Naive thymus-derived CD8-positive, alpha-beta T cell (primary cell): ENCODE results near the gene CSMD2. TPM values are rescaled to one million over a fixed set of nuclear protein-coding genes. Genes with fewer than 3 reads are reported as not detected.
"Not testable (repeated sequence)": the region's sequence is repeated elsewhere in the genome, so short reads cannot be mapped to it uniquely, and the experiment has no call there.

Experiments used
- ATAC-seq, 2 donors: fragments of 150-1000 bp; cut with Tn5 transposase in 1 of 2; sonication (Bioruptor Pico), chemical (Tn5 transposase) in 1 of 2; 1 replicate in 1 of 2; 2 replicates in 1 of 2; pipeline ENCODE4 v1.10.0; 2021; ENCODE audit warnings: mild to moderate bottlenecking in 2 of 2, moderate library complexity in 2 of 2
- POLR2A ChIA-PET: fragments of 350-600 bp; sonication (Branson Sonifier 250); formaldehyde crosslinking; loops from one replicate; lab custom pipeline; 2021; ENCODE audit warnings: antibody characterized with exemption; lab: Charles Lee
- DNase-seq, 10 donors: peaks; one replicate each; pipeline versions ENCODE4 v3.0.0 to v3.0.0-alpha.2; 2020 to 2022
- H3K27ac Mint-ChIP-seq, 10 donors: one replicate each; pipeline ENCODE4 v1.8.0; 2020 to 2022; ENCODE audit warnings: mild to moderate bottlenecking in 10 of 10, mixed read lengths in 10 of 10, moderate library complexity in 4 of 10, inconsistent platforms in 1 of 10
- H3K27me3 Mint-ChIP-seq, 5 donors: one replicate each; pipeline ENCODE4 v1.8.0; 2021 to 2022; ENCODE audit warnings: mixed read lengths in 5 of 5
- H3K36me3 Mint-ChIP-seq, 3 donors: one replicate each; pipeline ENCODE4 v1.8.0; 2020 to 2022; ENCODE audit warnings: mixed read lengths in 3 of 3, mild to moderate bottlenecking in 2 of 3, inconsistent platforms in 1 of 3
- H3K4me1 Mint-ChIP-seq, 4 donors: one replicate each; pipeline ENCODE4 v1.8.0; 2021 to 2022; ENCODE audit warnings: mixed read lengths in 4 of 4
- H3K4me3 Mint-ChIP-seq, 10 donors: one replicate each; pipeline ENCODE4 v1.8.0; 2020 to 2022; ENCODE audit warnings: mild to moderate bottlenecking in 10 of 10, mixed read lengths in 10 of 10, moderate library complexity in 6 of 10, inconsistent platforms in 1 of 10
- H3K9me3 Mint-ChIP-seq, 9 donors: one replicate each; pipeline ENCODE4 v1.8.0; 2020 to 2022; ENCODE audit warnings: mixed read lengths in 9 of 9, mild to moderate bottlenecking in 3 of 9, inconsistent platforms in 1 of 9, moderate library complexity in 1 of 9
- polyA plus RNA-seq, 3 donors: library from polyadenylated mRNA; unstranded; fragments of 300-500 nt; fragmentation: Illumina TruSeq; gene quantifications; one replicate each; pipeline ENCODE4 v1.2.3, GENCODE V29; 2021
- total RNA-seq, 8 experiments: library from RNA in 2 of 8; stranded (reverse) in 2 of 8; gene quantifications; one replicate each; pipeline ENCODE4 v1.2.3 and lab custom pipeline; 2021 to 2026

Gene CSMD2
- total and polyA plus RNA-seq, 5 experiments from 2014 or later = not detected

DNA sequence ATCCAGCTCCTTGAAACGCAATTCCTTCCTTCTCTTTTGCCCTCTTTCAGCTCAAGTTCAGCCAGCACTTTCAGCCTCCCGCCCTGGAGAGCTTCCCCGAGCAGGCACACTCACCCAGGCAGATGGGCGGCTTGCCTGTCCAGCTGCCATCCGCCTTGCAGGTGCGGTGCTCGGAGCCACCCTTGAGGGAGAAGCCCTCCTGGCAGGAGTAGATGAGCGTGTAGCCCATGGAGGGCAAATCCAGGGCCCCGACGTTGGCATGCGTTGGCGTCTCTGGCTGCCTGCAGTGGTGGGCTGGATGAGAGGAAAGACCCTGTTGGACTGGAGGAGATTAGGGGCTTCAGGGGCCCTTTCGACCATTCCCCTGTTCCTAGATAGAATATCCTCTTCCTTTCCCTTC lies 632.1 kb downstream of the CSMD2 start:
- Mint-ChIP-seq H3K4me3 (no peak overlapping the region), H3K27me3 (peaks cover 11 to 38% (median 32%) of the 10 kb centered on the region in 5 donors), H3K36me3 (no peaks in the 10 kb centered on the region), H3K9me3 (peaks cover 0 to 4% (median 0%) of the 10 kb centered on the region in 9 donors), H3K4me1 (no peaks in the 10 kb centered on the region), H3K27ac (no peak overlapping the region)
- DNase-seq (no peak), ATAC-seq (no peak)
- POLR2A ChIA-PET = no interaction called here

DNA sequence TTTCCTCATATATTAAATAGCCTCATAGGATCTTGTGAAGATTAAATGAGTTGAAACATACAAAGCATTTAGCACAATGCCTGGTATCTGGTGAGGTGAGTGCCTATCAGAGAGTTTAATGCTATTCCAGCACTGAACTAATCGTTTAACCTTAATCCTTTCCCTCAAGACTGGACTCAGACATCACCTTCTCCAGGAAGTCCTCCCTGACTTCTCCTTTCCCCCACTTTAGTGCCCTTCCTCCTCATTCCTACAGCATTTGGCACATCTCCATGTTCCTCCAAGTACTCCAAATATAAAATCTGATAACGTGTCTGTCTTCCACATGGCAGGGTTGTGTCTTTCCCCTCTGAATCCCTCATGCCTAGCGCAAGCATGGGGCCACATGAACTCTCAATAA lies 632.8 kb downstream of the CSMD2 start:
- POLR2A ChIA-PET = no interaction called here
- H3K4me1 Mint-ChIP-seq = no peaks in the 10 kb centered on the region
- H3K4me3 Mint-ChIP-seq = no peak overlapping the region
- no peak overlapping the region for H3K27ac Mint-ChIP-seq
- ATAC-seq (no peak), DNase-seq (no peak)
- H3K36me3 Mint-ChIP-seq = no peaks in the 10 kb centered on the region
- H3K9me3 Mint-ChIP-seq = peaks cover 0 to 4% (median 0%) of the 10 kb centered on the region in 9 donors
- H3K27me3 Mint-ChIP-seq = peaks cover 11 to 38% (median 33%) of the 10 kb centered on the region in 5 donors

DNA sequence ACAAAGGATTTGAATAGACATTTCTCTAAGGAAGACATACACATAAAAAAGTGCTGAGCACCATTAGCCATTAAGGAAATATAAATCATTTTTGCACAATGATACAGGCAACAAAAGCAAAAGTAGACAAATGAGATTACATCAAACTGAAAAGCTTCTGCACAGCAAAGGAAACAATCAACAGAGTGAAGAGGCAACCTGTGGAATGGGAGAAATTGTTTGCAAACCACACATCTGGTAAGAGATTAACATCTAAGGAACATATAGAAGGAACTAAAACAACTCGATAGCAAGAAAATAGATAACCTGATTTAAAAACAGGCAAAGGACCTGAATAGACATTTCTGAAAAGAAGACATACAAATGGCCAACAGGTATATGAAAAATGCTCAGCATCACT lies 635.1 kb downstream of the CSMD2 start:
- no peak overlapping the region for H3K4me3 Mint-ChIP-seq
- ATAC-seq (no peak), DNase-seq (no peak)
- no peak overlapping the region for H3K27ac Mint-ChIP-seq
- peaks cover 0 to 4% (median 0%) of the 10 kb centered on the region in 9 donors for H3K9me3 Mint-ChIP-seq
- POLR2A ChIA-PET = no interaction called here
- no peaks in the 10 kb centered on the region for H3K4me1 Mint-ChIP-seq
- no peaks in the 10 kb centered on the region for H3K36me3 Mint-ChIP-seq
- peaks cover 11 to 30% (median 25%) of the 10 kb centered on the region in 5 donors for H3K27me3 Mint-ChIP-seq

DNA sequence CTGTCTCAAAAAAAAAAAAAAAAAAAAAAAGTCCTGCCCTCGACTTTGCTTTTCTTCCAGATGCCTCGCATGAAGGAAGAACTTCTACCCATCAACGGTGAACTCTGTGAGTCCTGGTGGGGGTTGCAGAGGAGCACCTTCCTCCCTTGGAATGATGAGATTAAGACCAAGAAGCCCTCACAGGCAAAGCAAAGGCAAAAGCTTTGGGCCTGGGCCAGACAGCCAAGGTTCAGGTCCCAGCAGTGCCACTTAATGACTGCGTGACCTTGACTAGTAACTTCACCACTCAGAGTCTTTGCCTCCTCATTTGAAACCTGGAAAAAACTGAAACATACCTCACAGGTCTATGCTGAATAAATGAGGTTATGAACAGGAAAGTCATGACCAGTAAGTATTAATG lies 637.1 kb downstream of the CSMD2 start:
- H3K4me3 Mint-ChIP-seq = no peak overlapping the region
- DNase-seq (no peak), ATAC-seq (no peak)
- POLR2A ChIA-PET = no interaction called here
- no peak overlapping the region for H3K27ac Mint-ChIP-seq
- peaks cover 0 to 4% (median 0%) of the 10 kb centered on the region in 9 donors for H3K9me3 Mint-ChIP-seq
- no peaks in the 10 kb centered on the region for H3K4me1 Mint-ChIP-seq
- no peaks in the 10 kb centered on the region for H3K36me3 Mint-ChIP-seq
- H3K27me3 Mint-ChIP-seq = peaks cover 13 to 39% (median 27%) of the 10 kb centered on the region in 5 donors

DNA sequence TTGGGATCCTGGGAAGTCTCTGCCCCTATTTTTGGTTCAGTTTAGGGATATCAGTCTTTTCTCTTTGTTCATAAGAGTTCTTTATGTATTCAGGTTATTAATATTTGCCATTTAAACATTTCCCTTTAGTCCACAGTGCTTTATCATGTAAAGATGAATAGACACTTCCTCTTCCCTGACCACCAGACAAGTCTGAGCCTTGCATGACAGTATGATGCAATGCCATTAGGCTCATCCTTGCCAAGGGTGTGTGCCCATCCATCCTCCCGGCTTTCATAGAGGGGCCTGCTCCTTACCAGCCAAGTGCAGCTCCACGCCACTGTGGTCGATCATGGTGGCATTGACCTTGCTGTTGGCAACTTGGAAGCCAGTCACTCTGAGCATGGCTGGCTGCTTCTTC lies 640.4 kb downstream of the CSMD2 start:
- POLR2A ChIA-PET = no interaction called here
- H3K4me1 Mint-ChIP-seq = no peaks in the 10 kb centered on the region
- H3K27me3 Mint-ChIP-seq = peaks cover 12 to 48% (median 33%) of the 10 kb centered on the region in 5 donors
- no peak overlapping the region for H3K4me3 Mint-ChIP-seq
- DNase-seq = no peak
- no peaks in the 10 kb centered on the region for H3K9me3 Mint-ChIP-seq
- no peaks in the 10 kb centered on the region for H3K36me3 Mint-ChIP-seq
- no peak for ATAC-seq
- no peak overlapping the region for H3K27ac Mint-ChIP-seq

DNA sequence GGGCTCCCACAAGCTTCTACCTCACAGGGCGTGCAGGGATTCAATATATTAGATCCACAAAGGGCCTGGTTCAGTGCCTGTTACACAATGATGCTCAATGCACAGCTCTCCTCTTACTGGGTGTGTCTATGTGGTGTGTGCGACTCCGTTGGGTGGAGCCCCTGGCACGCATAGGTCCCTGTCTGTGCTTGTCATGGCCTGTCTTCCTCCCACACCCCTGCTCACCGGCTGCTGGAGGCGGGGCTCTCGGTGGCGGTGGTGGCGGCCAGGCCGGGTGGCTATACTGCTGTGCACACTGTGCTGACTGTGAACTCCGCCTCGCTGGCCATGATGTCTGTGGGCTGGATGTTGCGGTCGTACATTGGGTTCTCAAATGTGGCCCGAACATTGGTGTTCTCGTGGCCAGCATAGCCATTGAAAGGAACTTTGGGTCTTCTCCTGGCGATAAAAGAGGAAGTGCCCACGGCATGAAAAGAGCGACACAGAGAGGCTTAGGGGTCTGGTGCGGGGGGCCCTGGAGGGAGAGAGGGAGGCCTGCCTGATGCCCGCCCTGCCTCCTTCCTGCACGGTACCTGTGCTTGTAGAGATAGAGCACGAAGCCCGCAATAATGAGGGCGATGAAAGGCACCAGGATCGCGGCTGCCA lies 645.7 kb downstream of the CSMD2 start:
- POLR2A ChIA-PET = no interaction called here
- no peak overlapping the region for H3K27ac Mint-ChIP-seq
- DNase-seq (no peak), ATAC-seq (no peak)
- no peak overlapping the region for H3K4me3 Mint-ChIP-seq
- no peaks in the 10 kb centered on the region for H3K9me3 Mint-ChIP-seq
- peaks cover 9 to 49% (median 30%) of the 10 kb centered on the region in 5 donors for H3K27me3 Mint-ChIP-seq
- H3K4me1 Mint-ChIP-seq = no peaks in the 10 kb centered on the region
- H3K36me3 Mint-ChIP-seq = no peaks in the 10 kb centered on the region

DNA sequence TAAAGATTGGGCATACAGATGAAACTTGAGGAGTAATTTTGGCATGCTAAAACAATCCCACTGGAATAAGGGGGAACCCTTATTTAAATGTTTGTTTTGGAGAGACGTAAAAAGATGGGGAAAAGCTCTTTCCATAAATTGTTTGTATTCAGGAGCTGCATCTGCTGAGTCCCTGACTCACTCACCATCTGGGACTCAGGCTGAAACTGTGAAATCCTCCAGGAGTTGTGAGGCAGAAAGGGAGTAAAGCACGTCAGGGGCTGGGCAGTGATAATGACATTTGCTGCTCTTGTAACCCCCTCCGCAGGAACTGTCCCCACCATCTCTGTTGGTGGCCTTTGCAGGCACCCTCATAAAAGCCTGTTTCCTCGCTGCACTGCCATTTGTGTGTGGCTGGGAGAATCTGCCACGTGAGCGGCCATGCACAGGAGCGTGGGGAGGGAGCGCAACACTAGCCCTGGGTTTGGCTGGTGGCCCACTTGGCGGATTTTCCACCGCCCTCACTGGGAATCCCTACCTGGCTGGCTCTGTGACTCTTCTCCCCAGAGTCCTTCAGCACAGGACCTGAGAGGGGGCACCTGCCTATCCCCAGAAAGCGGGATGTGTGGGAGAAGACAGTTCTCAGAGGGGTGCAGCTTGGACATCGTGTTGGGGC lies 647.3 kb downstream of the CSMD2 start:
- Mint-ChIP-seq H3K4me1 (no peaks in the 10 kb centered on the region), H3K36me3 (no peaks in the 10 kb centered on the region), H3K27me3 (peaks cover 2 to 33% (median 23%) of the 10 kb centered on the region in 5 donors), H3K9me3 (no peaks in the 10 kb centered on the region), H3K27ac (no peak overlapping the region), H3K4me3 (no peak overlapping the region)
- POLR2A ChIA-PET = no interaction called here
- ATAC-seq (no peak), DNase-seq (no peak)

DNA sequence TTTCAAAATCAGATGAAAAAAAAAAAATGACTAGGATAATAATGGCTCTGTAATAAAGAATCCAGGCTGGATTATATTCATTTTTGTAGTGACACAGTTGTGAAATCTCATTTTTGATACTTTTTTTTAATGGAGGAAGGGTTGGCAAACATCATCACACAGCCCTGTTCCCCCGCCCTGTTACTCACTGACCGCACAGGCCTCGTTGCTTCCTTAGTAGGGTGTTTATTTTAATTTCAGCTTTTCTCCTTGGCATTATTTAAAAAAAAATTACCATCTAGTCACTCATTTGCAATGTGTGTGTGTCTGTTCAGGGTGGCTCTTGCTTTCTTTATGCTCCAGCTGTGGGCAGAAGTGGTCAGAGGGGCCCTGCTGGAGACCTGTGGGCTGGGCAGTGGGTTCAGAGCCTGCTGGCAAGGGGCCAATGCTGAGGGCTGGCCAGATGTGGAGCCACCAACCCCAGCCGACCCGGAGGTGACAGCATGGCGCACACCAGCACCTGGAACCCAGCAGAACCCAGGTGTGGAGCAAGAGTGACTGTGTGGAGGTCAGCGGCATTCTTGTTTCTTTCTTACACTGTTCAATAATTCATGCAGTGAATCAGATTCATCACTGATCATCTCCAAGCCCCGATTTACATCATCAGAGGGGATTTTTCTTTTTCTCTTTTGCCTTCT lies 648.0 kb downstream of the CSMD2 start:
- DNase-seq (no peak), ATAC-seq (no peak)
- POLR2A ChIA-PET = no interaction called here
- H3K4me1 Mint-ChIP-seq = no peaks in the 10 kb centered on the region
- peaks cover 1 to 26% (median 16%) of the 10 kb centered on the region in 5 donors for H3K27me3 Mint-ChIP-seq
- H3K36me3 Mint-ChIP-seq = no peaks in the 10 kb centered on the region
- H3K4me3 Mint-ChIP-seq = no peak overlapping the region
- H3K9me3 Mint-ChIP-seq = peaks cover 0 to 1% (median 0%) of the 10 kb centered on the region in 9 donors
- H3K27ac Mint-ChIP-seq = no peak overlapping the region

DNA sequence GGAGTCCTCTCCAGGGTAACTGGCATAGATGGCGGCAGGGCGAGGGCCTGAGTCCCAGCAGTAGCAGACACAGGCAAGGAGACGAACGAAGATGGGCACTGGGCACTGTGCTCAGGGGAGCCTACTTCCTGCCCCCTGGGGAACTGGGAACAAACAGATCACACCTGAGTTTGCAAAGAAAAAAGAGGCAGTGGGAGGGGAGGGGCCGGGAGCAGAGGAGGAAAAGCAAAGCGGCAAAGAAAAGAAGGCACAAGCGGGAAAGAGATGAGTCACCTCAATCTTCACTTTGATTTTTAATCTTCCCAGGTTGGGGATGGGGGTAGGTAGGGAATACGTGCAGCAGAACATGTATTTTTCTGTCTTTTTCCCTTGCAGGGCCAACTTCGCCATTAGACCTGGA lies 648.6 kb downstream of the CSMD2 start:
- Mint-ChIP-seq H3K36me3 (no peaks in the 10 kb centered on the region), H3K9me3 (peaks cover 0 to 1% (median 0%) of the 10 kb centered on the region in 9 donors), H3K4me3 (no peak overlapping the region), H3K27me3 (peaks cover 1 to 24% (median 16%) of the 10 kb centered on the region in 5 donors), H3K27ac (no peak overlapping the region), H3K4me1 (no peaks in the 10 kb centered on the region)
- POLR2A ChIA-PET = no interaction called here
- DNase-seq = no peak
- no peak for ATAC-seq

DNA sequence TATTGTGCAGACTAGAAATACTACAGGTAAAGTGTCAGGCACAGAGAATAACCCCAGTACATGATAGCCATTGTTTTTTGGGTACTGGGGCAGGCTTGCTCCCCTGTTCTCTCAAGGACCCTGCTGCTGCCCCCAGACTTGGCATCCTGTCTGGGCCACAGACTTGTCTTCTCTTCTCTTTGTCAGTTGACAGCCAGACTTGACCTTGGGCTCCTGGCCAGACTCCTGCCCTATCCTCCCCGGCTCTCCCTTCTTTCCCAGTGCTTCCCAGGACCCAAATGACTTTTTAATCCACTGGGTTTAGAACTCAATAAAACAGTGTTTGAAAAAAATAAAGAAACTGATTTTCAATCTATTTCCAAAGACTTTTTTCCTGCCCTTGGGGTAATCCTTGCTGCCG lies 649.4 kb downstream of the CSMD2 start:
- DNase-seq = no peak
- Mint-ChIP-seq H3K27me3 (peaks cover 3 to 25% (median 16%) of the 10 kb centered on the region in 5 donors), H3K36me3 (no peaks in the 10 kb centered on the region), H3K9me3 (peaks cover 0 to 1% (median 0%) of the 10 kb centered on the region in 9 donors), H3K27ac (no peak overlapping the region), H3K4me3 (no peak overlapping the region), H3K4me1 (no peaks in the 10 kb centered on the region)
- ATAC-seq = no peak
- POLR2A ChIA-PET = no interaction called here

DNA sequence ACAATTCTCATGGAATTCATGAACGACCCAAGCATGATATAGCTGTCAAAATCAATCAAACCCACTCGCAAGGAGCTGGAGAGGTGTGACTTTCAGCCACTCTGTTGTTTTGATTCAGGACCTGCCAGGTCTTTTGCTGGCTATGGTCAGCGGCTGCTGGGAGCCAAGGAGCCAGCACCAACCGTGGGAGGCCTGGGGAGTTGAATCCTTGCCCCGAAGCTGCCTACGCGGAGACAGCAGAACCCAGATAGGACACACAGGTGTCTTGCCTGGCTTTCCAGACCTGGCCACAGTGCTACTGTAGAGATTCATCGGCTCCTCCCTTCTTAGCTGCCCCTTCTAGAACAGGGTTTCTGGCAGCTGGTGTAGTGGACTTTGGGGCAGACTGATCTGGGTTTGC lies 649.9 kb downstream of the CSMD2 start:
- H3K27ac Mint-ChIP-seq = no peak overlapping the region
- peaks cover 0 to 1% (median 0%) of the 10 kb centered on the region in 9 donors for H3K9me3 Mint-ChIP-seq
- no peak for ATAC-seq
- H3K27me3 Mint-ChIP-seq = peaks cover 5 to 23% (median 16%) of the 10 kb centered on the region in 5 donors
- POLR2A ChIA-PET = no interaction called here
- H3K4me1 Mint-ChIP-seq = no peaks in the 10 kb centered on the region
- no peaks in the 10 kb centered on the region for H3K36me3 Mint-ChIP-seq
- H3K4me3 Mint-ChIP-seq = no peak overlapping the region
- DNase-seq = no peak

DNA sequence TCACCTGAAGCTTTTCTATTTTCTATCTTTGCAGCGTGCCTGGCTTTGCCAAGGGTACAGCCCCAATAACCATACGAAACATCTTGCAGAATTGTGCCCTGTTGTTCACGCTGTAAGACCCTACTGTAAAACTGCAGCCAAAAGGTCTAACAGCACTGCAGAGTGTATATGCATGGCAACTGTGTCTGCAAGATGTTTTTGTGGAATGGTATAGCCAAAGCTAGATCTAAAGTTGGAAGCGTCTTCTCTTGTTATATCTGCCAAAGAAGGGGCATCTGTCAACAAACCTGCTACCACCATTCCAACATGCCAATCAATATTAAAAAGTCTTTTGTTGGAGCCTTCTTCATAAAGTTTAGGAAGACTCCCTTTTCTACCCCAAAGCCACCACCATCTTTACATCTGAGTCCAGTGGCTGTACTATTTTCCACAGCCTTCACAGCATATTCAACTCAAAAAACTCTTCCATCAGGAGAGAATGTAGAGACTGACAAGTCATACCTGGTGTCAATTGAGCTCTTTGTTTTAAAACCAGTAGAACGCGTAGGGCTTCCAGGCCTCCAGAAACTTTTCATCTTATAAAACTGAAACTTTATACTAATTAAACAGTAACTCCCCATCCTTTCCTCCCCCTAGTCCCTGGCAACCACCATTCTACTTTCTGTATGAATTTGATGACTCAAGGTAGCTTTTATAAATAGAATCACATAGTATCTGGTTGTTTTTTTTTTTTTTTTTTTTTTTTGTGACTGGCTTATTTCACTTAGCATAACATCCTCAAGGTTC lies 652.6 kb downstream of the CSMD2 start:
- H3K4me1 Mint-ChIP-seq = no peaks in the 10 kb centered on the region
- no peak overlapping the region for H3K4me3 Mint-ChIP-seq
- DNase-seq = no peak
- no peak for ATAC-seq
- H3K27me3 Mint-ChIP-seq = peaks cover 5 to 13% (median 5%) of the 10 kb centered on the region in 5 donors
- H3K36me3 Mint-ChIP-seq = no peaks in the 10 kb centered on the region
- POLR2A ChIA-PET = no interaction called here
- H3K9me3 Mint-ChIP-seq = peaks cover 0 to 5% (median 0%) of the 10 kb centered on the region in 9 donors
- no peak overlapping the region for H3K27ac Mint-ChIP-seq

DNA sequence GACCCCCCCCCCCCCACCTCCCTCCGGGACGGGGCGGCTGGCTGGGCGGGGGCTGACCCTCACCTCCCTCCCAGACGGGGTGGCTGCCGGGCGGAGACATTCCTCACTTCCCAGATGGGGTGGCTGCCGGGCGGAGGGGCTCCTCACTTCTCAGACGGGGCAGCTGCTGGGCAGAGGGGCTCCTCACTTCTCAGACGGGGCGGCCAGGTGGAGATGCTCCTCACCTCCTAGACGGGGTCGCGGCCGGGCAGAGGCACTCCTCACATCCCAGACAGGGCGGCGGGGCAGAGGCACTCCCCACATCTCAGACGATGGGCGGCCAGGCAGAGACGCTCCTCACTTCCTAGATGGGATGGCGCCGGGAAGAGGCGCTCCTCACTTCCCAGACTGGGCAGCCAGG lies 655.8 kb downstream of the CSMD2 start:
- ATAC-seq, H3K4me3 Mint-ChIP-seq, POLR2A ChIA-PET, H3K27ac Mint-ChIP-seq, DNase-seq, H3K4me1 Mint-ChIP-seq, H3K36me3 Mint-ChIP-seq, H3K9me3 Mint-ChIP-seq, H3K27me3 Mint-ChIP-seq: not testable (repeated sequence)
